ENCODE results near the gene KIAA1217. TPM values are rescaled to one million over a fixed set of nuclear protein-coding genes. Genes with fewer than 3 reads are reported as not detected.
A peak's percentile ranks its signal among the peaks of the same experiment; 100 is the strongest.

The KIAA1217 gene
- total RNA-seq, 2 donors from 2014 or later: 69.2 to 78.4 TPM

- DNase-seq (no peak), ATAC-seq (no peak)
- intact Hi-C loops (cut with DNase I, micrococcal nuclease): no loop called here
Measured at GRCh38 chr10:24541239-24541753, 332.4 kb downstream of the KIAA1217 start.

- intact Hi-C loops (cut with DNase I, micrococcal nuclease): no loop called here
- ATAC-seq: no peak
- DNase-seq: no peak
Measured at GRCh38 chr10:24542314-24543270, 333.7 kb downstream of the KIAA1217 start.

- DNase-seq (no peak), ATAC-seq (no peak)
- intact Hi-C loops (cut with DNase I, micrococcal nuclease): no loop called here
Measured at GRCh38 chr10:24544776-24545175, 335.8 kb downstream of the KIAA1217 start.

GRCh38 chr10:24545585-24545984, 336.6 kb downstream of the KIAA1217 start:
- DNase-seq: no peak
- intact Hi-C loops (cut with DNase I, micrococcal nuclease): no loop called here
- no peak for ATAC-seq

GRCh38 chr10:24550680-24551079, 341.7 kb downstream of the KIAA1217 start:
- ATAC-seq: no peak
- intact Hi-C loops (cut with DNase I, micrococcal nuclease): no loop called here
- DNase-seq: no peak

- DNase-seq (peak; percentile 19 to 33), ATAC-seq (peak; percentile 72)
- intact Hi-C loops (cut with DNase I, micrococcal nuclease): no loop called here
Measured at GRCh38 chr10:24551161-24551560, 342.2 kb downstream of the KIAA1217 start.

- DNase-seq (peak; percentile 83 to 91), ATAC-seq (peak; percentile 89)
- intact Hi-C loops (cut with DNase I, micrococcal nuclease): no loop called here
Measured at GRCh38 chr10:24552346-24553016, 343.5 kb downstream of the KIAA1217 start.

GRCh38 chr10:24553051-24553612, 344.2 kb downstream of the KIAA1217 start:
- intact Hi-C loops (cut with DNase I, micrococcal nuclease): no loop called here
- DNase-seq (no peak), ATAC-seq (no peak)

GRCh38 chr10:24554036-24554435, 345.1 kb downstream of the KIAA1217 start:
- intact Hi-C loops (cut with DNase I, micrococcal nuclease): no loop called here
- ATAC-seq: no peak
- DNase-seq: no peak

- intact Hi-C loops (cut with DNase I, micrococcal nuclease): no loop called here
- ATAC-seq (no peak), DNase-seq (no peak)
Measured at GRCh38 chr10:24556126-24556749, 347.3 kb downstream of the KIAA1217 start.

- ATAC-seq: peak; percentile 52
- intact Hi-C loops (cut with DNase I, micrococcal nuclease): no loop called here
- DNase-seq: no peak
Measured at GRCh38 chr10:24556750-24557742, 348.1 kb downstream of the KIAA1217 start.

GRCh38 chr10:24561453-24561852, 352.5 kb downstream of the KIAA1217 start:
- ATAC-seq (no peak), DNase-seq (no peak)
- intact Hi-C loops (cut with DNase I, micrococcal nuclease): no loop called here

GRCh38 chr10:24568042-24568441, 359.1 kb downstream of the KIAA1217 start:
- DNase-seq (no peak), ATAC-seq (no peak)
- intact Hi-C loops (cut with DNase I, micrococcal nuclease): no loop called here

GRCh38 chr10:24569330-24569796, 360.4 kb downstream of the KIAA1217 start:
- DNase-seq (peak in 1 of 2 donors; percentile 31), ATAC-seq (peak; percentile 78)

GRCh38 chr10:24569828-24570657, 361.1 kb downstream of the KIAA1217 start:
- no peak for ATAC-seq
- intact Hi-C loops (cut with DNase I, micrococcal nuclease): no loop called here
- no peak for DNase-seq

More at GRCh38 chr10:24569330-24569796, 360.4 kb downstream of the KIAA1217 start:
- intact Hi-C loops (cut with DNase I, micrococcal nuclease): no loop called here

- ATAC-seq (no peak), DNase-seq (no peak)
- intact Hi-C loops (cut with DNase I, micrococcal nuclease): no loop called here
Measured at GRCh38 chr10:24570658-24571426, 361.9 kb downstream of the KIAA1217 start.
